ENCODE results near the gene COLEC12. TPM values are rescaled to one million over a fixed set of nuclear protein-coding genes. Genes with fewer than 3 reads are reported as not detected.

Gene COLEC12
- total RNA-seq, 1 donor from 2014 or later = 70.0 TPM

- TF ChIP-seq CTCF (IDR thresholded peaks at IDR 0.05; ENCODE audit: unreplicated experiment) = no peak
- Mint-ChIP-seq H3K27me3 (ENCODE audit: low read depth) (no peaks in the 10 kb centered on the region), H3K27ac (no peak overlapping the region), H3K9me3 (peaks cover 11% of the 10 kb centered on the region), H3K4me1 (peaks cover 36% of the 10 kb centered on the region), H3K4me3 (no peak overlapping the region), H3K36me3 (peaks cover 22% of the 10 kb centered on the region)
- DNase-seq (ENCODE audit: low spot score in 2 of 2, unreplicated experiment in 2 of 2) = no peak
Observed at GRCh38 chr18:463827-464541, 36.5 kb downstream of the COLEC12 start.

- H3K27ac Mint-ChIP-seq = no peak overlapping the region
- no peak for DNase-seq (ENCODE audit: low spot score in 2 of 2, unreplicated experiment in 2 of 2)
- no peak overlapping the region for H3K4me3 Mint-ChIP-seq
- H3K9me3 Mint-ChIP-seq = peaks cover 11% of the 10 kb centered on the region
- peaks cover 38% of the 10 kb centered on the region for H3K4me1 Mint-ChIP-seq
- no peaks in the 10 kb centered on the region for H3K27me3 Mint-ChIP-seq (ENCODE audit: low read depth)
- no peak for TF ChIP-seq CTCF (IDR thresholded peaks at IDR 0.05; ENCODE audit: unreplicated experiment)
- peaks cover 22% of the 10 kb centered on the region for H3K36me3 Mint-ChIP-seq
Observed at GRCh38 chr18:463403-463802, 37.1 kb downstream of the COLEC12 start.

GRCh38 chr18:461762-462161 is 38.7 kb downstream of the COLEC12 start:
- no peak for TF ChIP-seq CTCF (IDR thresholded peaks at IDR 0.05; ENCODE audit: unreplicated experiment)
- peaks cover 43% of the 10 kb centered on the region for H3K4me1 Mint-ChIP-seq
- no peak overlapping the region for H3K27ac Mint-ChIP-seq
- H3K9me3 Mint-ChIP-seq = peaks cover 11% of the 10 kb centered on the region
- no peak for DNase-seq (ENCODE audit: low spot score in 2 of 2, unreplicated experiment in 2 of 2)
- peaks cover 22% of the 10 kb centered on the region for H3K36me3 Mint-ChIP-seq
- H3K27me3 Mint-ChIP-seq (ENCODE audit: low read depth) = no peaks in the 10 kb centered on the region
- H3K4me3 Mint-ChIP-seq = no peak overlapping the region

- H3K27ac Mint-ChIP-seq = peak overlapping the region; percentile 14
- H3K9me3 Mint-ChIP-seq = peaks cover 11% of the 10 kb centered on the region
- no peak overlapping the region for H3K4me3 Mint-ChIP-seq
- DNase-seq (ENCODE audit: low spot score in 2 of 2, unreplicated experiment in 2 of 2) = no peak
- H3K4me1 Mint-ChIP-seq = peaks cover 46% of the 10 kb centered on the region
- peaks cover 20% of the 10 kb centered on the region for H3K36me3 Mint-ChIP-seq
- H3K27me3 Mint-ChIP-seq (ENCODE audit: low read depth) = no peaks in the 10 kb centered on the region
- TF ChIP-seq CTCF (IDR thresholded peaks at IDR 0.05; ENCODE audit: unreplicated experiment) = no peak
Observed at GRCh38 chr18:460791-461190, 39.7 kb downstream of the COLEC12 start.

- peaks cover 46% of the 10 kb centered on the region for H3K4me1 Mint-ChIP-seq
- DNase-seq (ENCODE audit: low spot score in 2 of 2, unreplicated experiment in 2 of 2) = no peak
- peaks cover 20% of the 10 kb centered on the region for H3K36me3 Mint-ChIP-seq
- no peak for TF ChIP-seq CTCF (IDR thresholded peaks at IDR 0.05; ENCODE audit: unreplicated experiment)
- H3K4me3 Mint-ChIP-seq = no peak overlapping the region
- no peaks in the 10 kb centered on the region for H3K27me3 Mint-ChIP-seq (ENCODE audit: low read depth)
- peaks cover 11% of the 10 kb centered on the region for H3K9me3 Mint-ChIP-seq
- H3K27ac Mint-ChIP-seq = peak overlapping the region; percentile 60
Observed at GRCh38 chr18:459814-460593, 40.5 kb downstream of the COLEC12 start.

Measured in mesothelial cell of epicardium (in vitro differentiated cells).